Measurements from ENCODE around the gene ETF1. TPM values are rescaled to one million over a fixed set of nuclear protein-coding genes. Genes with fewer than 3 reads are reported as not detected.

The ETF1 gene
- polyA plus RNA-seq, 3 donors = 65.9 to 81.4 (median 74.4) TPM

DNA sequence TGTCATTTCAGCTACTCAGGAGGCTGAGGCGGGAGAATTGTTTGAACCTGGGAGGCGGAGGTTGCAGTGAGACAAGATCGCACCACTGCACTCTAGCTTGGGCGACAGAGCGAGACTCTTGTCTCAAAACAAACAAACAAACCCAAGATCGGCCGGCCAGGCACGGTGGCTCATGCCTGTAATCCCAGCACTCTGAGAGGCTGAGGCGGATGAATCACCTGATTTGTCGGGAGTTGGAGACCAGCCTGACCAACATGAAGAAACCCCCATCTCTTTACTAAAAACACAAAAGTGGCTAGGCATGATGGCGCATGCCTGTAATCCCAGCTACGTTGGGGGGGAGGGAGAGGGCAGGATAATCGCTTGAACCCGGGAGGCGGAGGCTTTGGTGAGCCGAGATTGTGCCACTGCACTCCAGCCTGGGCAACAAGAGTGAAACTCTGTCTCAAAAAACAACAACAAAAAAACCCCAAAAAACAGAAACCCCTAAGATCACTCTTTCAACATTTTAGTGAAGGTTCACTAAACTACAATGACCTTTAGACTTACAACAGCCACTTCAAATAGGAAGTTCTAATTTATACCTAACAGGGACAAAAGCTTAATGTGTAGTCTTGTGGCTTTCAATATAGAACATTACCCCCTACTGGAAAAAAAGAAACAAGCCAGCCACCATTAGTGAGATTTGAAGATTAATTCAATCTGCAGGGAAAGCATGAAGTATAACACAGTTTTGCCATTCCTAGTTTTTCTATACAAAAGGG is 25.2 kb upstream of the ETF1 start:
- no peak for DNase-seq

- no peak for DNase-seq
Measured at GRCh38 chr5:138566792-138567191, 23.8 kb upstream of the ETF1 start.

DNA sequence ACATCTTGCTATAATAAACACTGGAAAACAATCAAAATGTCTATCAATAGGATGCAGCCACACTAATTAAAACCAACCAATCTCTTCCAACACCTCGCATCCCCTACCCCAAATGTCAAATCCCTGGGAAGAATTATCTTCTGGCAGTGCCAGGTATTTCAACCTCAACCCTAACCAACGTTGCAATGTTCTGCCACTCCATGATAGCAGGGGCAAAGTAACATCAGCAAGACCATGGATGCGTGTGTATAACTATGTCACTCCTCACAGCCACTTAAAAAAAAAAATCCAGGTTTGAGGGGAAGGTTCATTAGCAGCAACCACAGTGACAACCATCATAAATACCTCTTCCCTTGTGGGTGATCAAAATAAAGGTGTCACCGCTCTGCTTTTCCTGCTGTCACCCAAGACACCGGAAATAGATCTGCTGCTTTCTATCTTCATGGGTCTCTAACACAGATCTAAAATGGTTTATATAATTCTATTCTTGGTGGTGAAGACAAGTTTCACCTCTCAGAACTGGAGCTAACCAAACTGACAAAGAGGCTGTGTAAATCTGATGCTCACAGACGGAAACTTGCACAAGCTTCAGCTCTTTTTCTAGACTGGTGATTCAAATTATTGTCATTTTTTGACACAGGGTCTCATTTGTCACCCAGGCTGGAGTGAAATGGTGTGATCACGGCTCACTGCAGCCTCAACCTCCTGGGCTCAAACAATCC is 22.2 kb upstream of the ETF1 start:
- no peak for DNase-seq

DNA sequence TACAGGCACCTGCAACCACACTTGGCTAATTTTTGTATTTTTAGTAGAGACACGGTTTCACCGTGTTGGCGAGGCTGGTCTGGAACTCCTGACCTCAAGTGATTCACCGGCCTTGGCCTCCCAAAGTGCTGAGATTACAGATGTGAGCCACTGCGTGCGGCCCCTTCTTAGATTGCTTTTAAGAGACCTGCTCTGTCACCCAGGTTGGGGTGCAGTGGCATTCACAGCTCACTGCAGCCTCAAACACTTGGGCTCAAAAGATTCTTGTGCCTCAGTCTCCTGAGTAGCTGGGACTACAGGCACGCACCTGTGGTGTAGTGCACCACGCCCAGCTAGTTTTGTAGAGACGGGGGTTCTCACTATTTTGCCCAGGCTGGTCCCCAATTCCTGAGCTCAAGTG is 21.2 kb upstream of the ETF1 start:
- no peak for DNase-seq

GRCh38 chr5:138563340-138564118 is 20.5 kb upstream of the ETF1 start:
- no peak for DNase-seq

DNA sequence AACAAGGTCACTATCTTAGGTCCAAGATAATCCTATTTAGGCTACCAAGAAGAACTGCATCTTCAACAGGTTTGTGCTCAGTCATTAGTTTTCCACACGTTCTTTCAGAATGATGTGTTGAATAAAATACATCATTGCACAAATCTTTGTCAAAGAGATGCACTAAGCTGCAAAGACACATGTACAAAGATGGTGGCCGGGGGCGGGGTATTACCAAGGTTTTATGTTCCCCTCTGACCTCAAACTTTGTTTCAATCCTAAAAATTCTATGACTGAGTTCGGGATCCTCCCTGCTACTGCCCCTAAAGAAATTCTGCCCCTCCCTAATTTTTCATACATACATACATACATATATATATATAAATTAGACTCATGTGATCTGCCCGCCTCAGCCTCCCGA is 17.9 kb upstream of the ETF1 start:
- DNase-seq = no peak

DNA sequence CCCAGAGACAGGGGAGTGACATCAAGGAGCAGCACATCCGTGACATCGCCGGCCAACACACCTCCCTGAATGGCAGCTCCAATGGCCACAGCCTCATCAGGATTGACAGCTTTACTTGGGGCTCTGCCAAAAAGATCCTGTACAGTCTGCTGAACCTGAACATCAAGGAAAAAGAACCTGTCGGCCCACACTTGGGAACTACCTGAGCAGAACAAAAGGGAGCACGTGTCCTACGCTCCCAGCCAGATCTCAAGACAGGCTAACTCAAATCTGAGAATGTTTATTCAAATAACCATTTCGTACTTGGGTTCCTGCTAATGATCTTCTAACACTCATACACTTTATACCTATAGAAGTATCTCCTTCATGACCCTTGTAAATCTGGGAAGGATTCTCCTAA is 16.9 kb upstream of the ETF1 start:
- no peak for DNase-seq

DNA sequence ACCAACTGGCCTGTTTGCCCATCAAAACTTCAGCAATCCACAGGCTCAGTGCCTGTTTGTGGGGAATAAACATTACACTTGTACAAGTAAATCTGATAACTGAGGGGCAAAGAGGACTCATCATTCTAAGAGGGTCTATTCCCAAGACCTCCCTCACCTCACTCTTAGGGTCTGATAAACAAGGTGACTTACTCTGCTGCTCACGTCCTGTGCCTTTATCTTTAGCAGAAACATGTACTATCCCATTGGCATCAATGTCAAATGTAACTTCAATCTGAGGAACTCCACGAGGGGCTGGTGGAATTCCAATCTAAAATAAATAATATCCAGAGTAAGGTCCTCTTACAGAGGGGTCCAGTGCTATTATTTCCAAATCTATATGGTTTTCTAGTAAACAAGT is 14.6 kb upstream of the ETF1 start:
- no peak for DNase-seq

DNA sequence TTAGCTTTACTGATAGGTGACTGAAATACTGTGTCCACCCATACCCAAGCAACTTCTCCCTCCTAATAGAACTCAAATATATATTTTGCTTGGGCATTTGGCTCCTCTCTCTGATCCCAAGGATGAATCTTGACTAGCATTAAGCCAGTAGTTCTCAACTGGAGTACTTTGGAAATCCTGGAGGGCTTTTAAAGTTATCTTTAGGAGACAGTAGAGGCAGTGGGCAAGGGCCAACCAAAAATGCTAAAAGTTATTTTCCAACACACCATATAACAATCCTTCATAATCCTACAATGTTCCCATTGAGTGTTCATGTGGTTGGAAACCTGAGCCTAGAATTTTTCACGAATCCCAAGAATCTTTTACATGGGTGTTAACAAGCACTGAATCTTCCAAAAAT is 11.1 kb upstream of the ETF1 start:
- DNase-seq = no peak

GRCh38 chr5:138553437-138554095 is 10.5 kb upstream of the ETF1 start:
- DNase-seq = no peak

- no peak for DNase-seq
Measured at GRCh38 chr5:138552657-138553056, 9.6 kb upstream of the ETF1 start.

- DNase-seq = no peak
Measured at GRCh38 chr5:138549414-138549813, 6.4 kb upstream of the ETF1 start.

DNA sequence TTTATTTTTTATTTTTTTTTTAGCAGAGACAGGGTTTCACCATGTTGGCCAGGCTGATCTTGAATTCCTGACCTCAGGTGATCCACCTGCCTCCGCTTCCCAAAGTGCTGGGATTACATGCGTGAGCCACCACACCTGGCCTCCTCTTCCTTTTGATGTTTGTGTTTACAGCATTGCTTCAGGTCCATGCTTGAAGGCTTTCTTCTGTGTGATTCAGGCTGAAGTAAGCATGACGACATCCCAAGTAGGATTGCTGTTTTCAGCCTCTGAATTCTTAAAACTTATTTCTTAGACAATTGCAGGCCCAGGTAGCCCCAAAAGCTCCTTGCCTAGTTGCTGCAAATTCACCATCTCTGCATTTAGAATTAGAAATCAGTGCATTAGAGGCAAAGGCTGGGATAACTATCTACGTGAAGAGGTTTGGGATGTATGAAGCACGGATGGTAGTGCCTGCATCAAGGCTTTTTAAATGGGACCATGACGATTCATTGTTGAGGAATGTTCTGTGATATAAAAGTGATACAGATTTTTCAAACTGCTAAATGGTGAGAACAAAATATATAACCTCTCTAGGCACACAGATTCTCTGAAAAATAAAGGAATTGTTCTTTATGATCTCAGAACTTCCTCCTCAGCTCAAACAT is 3.0 kb upstream of the ETF1 start:
- no peak for DNase-seq

DNA sequence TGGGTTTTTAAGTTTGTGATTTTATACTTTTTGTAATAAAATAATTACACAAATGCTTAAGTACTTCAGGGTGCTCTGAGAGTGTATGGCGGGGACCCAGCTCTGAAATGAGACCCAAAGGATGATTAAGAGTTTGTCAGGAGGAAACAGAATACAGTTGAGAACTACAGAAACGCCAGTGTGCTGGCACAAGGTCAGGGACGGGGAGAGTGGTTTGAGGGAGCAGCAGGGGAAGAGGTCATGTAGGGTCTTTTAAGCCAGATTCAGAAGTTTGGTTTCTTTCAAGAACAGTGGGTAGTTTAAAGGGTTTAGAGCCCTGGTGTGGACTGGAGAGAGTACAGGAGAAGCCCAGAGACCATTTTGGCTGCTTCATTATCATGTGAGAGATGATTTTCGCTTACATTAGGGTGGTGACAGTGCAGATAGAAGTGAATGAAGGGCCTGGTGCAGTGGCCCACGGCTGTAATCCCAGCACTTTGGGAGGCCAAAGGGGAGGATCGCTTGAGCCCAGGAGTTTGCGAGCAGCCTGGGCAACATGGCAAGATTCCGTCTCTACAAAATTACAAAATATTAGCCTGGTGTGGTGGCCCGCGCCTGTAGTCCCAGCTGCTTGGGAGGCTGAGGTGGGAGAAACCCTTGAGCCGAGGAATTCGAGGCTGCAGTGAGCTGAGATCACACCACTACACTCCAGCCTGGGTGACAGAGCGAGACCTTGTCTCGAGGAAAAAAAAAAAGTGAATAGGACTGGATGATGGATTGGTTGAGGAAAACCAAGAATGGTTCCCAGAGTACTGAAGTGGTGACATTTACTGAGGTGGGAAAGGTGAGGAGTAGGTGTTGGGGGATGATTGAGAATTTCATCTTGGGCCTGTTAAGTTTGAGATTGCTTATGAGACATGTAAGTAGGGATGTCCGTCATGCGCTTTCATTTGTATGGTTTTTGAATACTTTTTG is 1.4 kb upstream of the ETF1 start:
- DNase-seq = peak; percentile 4

- no peak for DNase-seq
Measured at GRCh38 chr5:138543730-138544104, 681 bp upstream of the ETF1 start.

- peak; percentile 10 for DNase-seq
Measured at GRCh38 chr5:138542180-138542955, 668 bp downstream of the ETF1 start.

GRCh38 chr5:138541511-138542179 is 1.4 kb downstream of the ETF1 start:
- DNase-seq = no peak

GRCh38 chr5:138539791-138540190 is 3.2 kb downstream of the ETF1 start:
- DNase-seq = no peak

DNA sequence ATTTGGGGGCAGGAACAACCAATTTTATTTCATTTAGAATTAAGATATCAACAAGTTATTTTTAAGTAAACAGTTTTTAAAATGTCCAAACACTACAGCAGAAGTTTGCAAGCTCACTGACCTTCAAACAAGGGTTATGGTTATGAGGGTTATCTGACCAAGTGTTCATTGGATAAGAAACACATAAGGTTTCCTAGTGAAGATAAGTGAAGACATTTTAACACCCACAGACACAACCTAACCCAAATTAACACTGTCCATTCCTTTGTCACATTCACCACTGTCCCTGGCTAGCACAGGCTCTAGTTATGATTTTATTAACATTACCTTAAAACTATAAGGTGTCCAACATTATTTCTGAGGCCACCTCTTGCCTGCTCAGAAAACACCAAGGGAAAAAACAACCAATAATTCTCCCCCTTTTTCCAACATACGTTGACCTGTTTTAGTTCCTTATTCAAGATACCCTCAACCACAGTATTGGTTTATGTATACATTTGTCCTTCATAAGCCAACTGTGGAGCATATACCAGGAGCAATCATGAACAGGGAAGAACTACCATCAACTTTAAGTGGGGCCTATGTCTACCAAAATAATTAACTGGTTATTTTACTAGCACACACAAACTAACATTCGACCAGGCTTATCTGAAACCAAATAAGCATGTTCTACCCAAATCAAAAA is 4.0 kb downstream of the ETF1 start:
- DNase-seq = no peak
